DLD1 (cell line): Measurements from ENCODE around the gene BRF1.

ENCODE experiments used
- in situ Hi-C: cut with HindIII; loops from 2 replicates; pipeline ENCODE4 v1.10.0; 2017; ENCODE audit warnings: low sequenced_read_pairs

BRF1 gene

DNA sequence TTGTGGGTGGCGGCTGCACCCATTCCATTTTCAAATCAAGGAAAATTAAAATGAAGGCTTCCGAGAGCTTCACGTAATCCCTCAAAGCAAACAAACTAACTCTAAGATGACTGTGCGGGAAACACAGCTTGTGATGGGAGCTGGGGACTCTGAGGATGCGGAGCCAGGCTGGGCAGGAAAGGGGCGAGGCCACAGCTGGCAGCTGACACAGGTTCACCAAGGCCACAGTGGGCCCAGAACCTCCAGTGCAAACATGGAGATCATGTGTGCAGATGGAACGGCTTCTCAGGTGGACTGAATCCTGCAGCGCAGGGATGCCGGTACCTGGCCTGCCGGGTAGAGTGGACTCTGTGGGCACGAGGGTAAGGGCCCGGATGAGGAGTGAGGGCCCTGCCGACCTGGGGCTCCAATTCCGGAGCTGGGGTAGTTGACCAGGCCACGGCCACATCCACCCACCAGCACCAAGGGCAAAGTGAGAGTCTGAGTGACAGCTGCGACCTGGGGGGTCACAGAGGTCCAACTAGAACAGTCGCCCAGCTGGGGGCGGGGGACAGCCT, 71.6 kb downstream of the BRF1 start:
- in situ Hi-C loops: no loop called here

DNA sequence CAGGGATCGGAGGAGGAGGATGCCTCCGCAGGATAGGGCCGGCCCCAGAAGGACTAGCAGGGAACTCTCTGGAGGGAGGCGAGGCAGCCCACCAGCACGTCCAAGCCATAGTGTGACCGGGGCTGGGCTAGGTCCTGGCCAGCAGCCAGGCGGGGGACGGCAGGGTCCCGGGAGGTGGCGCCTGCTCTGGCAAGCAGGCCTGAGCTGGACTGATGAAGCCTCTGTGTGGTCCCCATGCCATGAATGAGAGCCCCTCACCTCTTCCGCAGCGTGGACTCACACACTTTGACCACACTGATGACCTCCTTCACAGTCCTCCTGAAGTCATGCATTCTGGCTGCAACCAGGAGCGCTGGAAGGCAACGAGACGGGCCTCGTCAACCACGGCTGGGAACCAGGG, 72.2 kb downstream of the BRF1 start:
- in situ Hi-C loops: no loop called here

DNA sequence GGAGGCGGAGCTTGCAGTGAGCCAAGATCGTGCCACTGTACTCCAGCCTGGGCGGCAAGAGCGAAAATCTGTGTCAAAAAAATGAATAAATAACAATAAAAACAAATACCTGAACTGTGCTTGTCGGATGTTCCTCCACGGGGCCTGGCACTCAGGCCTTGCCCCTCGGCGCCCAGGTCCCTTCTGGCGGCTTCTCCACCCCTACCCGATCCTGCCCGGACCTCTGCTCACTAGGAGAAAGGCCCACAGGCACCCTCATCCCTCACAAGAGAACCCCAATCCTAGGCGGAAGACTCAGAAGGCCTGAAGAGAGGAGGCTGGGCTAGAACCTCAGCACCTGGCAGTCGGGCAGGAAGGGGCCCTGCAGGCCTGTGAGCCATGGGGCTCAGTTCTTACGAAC, 73.5 kb downstream of the BRF1 start:
- in situ Hi-C loops: no loop called here

DNA sequence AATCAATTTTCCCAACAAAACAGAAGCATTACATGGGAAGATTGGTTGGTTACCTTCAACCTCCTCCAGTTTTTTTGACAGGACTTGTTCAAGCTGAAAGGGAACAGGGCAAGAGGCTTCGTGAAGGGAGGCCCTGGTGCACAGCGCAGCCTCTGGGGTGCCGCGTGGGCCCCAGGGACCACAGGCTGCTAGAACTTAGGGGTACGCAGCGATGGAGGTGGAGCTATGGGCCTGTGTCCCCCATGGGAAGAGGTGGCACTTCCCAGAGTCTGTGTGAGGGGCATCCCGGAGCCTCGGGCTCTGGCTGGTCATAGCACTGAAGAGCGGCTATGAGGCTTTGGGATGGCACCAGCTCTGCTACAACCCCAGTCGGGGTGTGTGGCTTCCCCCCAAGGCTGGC, 74.6 kb downstream of the BRF1 start:
- in situ Hi-C loops: no loop called here

DNA sequence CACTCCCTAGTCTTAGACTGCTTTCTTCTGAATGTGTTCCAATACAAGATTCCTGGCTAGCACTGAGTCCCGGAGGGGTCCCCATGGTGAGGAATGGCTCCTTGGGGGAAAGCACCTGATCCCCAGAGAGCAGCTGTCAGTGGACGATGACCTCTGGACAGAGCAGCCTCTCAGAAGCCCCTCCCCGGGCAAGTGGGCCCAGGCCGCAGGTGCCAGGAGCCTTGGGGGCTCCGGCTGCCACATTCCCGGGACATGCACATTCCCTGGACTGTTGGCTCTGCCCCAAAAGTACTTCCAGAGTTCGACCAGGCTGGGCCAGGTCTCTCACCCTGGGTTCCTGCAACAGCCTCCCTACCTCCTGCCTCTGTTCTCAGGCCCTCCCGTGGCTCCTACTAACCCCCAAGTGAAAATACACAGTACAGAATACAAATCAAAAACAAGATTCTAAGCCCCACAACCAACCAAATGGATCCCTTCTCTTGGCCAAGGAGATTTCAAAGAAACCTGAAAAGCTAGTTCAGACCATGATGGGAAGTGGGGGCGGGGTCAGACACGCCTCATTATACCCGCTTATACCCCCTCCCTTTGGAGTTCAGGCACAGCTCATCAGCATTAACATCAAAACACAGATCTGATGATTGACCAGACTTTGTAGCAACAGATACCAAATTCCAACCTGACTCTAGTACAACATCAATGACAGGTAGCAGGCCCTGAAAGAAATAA, 75.8 kb downstream of the BRF1 start:
- in situ Hi-C loops: no loop called here

- in situ Hi-C loops: no loop called here
Observed at GRCh38 chr14:105223770-105224544, 76.8 kb downstream of the BRF1 start.

DNA sequence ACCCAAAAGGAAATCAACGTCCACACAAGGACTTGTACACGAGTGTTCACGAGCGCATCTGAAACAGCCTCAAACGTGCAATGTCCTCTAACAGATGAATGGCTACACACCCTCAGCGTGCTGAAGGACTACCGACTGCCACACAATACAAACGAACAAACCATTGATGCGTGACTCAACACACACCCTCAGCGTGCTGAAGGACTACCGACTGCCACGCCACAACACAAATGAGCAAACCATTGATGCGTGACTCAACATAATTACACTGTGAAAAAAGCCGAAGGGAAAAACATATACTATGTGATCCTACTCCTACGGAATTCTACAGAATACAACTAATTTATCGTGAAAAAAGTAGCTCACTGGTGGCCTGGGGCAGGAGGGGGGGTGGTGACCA, 77.5 kb downstream of the BRF1 start:
- in situ Hi-C loops: no loop called here

- in situ Hi-C loops: no loop called here
Observed at GRCh38 chr14:105221598-105222178, 79.1 kb downstream of the BRF1 start.

GRCh38 chr14:105220699-105221597, 79.9 kb downstream of the BRF1 start:
- in situ Hi-C loops: no loop called here

- in situ Hi-C loops: no loop called here
Observed at GRCh38 chr14:105219753-105220152, 81.0 kb downstream of the BRF1 start.

- in situ Hi-C loops: no loop called here
Observed at GRCh38 chr14:105219043-105219612, 81.7 kb downstream of the BRF1 start.

GRCh38 chr14:105218611-105219010, 82.2 kb downstream of the BRF1 start:
- in situ Hi-C loops: no loop called here

DNA sequence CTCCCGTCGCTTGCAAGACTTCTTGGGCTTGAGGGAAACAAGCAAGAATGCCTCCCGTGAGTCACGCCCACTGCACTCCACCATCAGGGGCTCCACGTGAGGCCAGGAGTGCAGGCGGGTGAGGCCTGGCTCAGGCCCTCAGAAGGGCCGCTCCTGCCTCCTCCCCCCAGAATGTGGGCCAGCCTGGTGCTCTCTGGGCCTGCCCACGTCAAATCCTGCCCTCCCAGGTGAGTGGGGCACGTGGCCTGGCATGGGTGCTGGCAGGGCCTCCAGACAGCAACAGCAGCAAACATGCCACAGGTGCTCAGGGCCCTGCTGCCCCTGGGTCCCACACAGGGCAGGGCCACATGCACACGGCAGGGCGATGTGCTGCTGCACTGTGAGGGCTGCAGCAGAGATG, 83.0 kb downstream of the BRF1 start:
- in situ Hi-C loops: no loop called here

GRCh38 chr14:105216490-105217247, 84.1 kb downstream of the BRF1 start:
- in situ Hi-C loops: no loop called here

- in situ Hi-C loops: no loop called here
Observed at GRCh38 chr14:105215602-105216001, 85.2 kb downstream of the BRF1 start.

DNA sequence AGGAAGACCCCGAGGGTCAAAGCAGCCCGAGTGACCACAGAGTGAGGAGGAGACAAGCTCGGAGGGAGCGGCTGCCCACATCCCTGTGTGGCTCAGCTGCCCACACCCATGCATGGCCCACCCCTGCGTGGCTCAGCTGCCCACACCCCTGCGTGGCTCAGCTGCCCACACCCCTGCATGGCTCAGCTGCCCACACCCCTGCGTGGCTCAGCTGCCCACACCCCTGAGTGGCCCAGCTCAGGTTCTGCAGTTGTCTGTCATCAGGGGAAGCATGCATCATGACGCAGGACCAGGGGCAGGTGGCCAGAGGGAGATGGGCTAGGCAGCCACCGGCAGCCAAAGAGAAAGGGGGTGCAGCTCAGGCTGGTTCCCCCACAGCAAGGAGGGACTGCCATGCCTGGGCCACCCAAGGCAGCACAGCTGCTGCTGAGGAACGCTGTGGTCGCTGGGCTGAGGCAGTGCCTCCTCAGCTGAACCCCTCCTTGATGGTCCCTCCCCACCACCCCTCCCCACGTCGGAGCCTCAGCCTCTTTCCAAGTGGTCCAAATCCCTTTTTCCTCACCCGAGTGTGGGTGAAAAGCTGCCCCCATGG, 86.4 kb downstream of the BRF1 start:
- in situ Hi-C loops: no loop called here

DNA sequence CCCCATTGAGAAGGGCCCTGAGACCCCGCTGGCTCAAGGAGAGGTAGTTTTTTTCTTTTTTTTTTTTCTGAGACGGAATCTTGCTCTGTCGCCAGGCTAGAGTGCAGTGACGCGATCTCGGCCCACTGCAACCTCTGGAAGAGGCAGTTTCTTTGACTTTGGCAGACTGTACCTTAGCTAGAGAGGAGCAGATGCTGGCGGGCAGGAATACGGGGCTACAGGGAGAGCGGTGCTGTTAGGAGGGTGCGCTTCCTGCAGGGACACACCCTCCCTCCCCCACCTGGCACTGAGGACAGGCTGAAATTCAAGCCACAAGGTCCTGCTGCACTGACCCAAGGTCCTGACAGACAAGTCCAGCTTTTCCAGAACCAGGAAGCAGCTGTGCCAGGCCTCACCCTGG, 87.4 kb downstream of the BRF1 start:
- in situ Hi-C loops: no loop called here

DNA sequence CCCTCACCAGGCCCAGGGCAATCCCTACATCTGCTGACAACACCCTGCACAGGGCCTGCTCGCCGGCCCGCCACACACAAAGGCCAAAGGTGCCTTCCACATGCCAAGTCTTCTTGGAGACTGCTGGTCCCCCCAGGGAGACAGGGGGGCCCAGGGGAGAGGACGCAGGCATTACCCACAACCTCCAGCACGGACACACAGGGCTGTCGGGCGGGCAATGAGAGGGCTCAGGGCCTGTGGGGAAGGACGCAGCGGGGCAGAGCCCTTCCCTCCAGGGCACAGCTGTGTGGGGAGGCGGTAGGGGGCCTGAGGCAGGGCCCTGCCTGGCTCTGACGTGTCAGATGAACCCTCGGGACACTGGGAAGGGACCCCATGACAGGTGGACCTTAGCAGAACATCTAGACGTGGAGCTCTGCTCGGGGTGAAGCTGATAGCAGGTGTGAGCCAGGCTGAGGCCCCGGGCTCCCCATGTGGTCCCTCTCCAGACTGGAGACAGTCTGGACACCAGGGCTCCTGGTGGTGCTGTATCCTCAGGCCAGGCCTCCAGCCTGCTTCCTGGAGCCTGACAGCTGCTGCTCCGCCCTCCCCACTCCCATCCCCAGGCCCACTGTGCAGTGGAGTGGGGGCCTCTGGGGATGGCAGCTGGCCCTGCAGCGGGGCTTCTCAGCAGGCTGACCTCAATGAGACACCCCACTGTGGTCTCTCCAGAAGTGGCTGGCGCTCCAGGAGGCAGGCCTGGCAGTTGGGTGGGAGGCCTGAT, 88.1 kb downstream of the BRF1 start:
- in situ Hi-C loops: no loop called here

DNA sequence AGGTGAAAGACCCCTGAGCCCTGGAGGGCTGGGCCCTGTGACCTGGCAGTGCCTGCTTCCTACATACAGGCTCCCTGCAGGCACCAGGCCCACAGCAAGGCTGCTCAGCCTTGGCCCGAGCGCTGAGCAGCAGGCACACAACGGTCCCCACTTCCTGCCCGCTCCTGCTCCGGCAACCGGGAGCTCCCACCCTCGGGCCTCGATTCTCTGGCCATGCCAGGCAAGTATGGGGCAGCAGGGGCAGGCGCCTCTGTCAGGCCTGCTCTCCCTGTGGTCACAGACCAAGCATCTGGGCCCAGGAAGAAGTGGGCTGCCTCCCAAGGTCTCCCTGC, 89.1 kb downstream of the BRF1 start:
- in situ Hi-C loops: no loop called here
